Ovary (tissue), 9 donors: ENCODE data around the gene RC3H1. TPM values are rescaled to one million over a fixed set of nuclear protein-coding genes. Genes with fewer than 3 reads are reported as not detected.

ENCODE experiments used
- DNase-seq, 5 donors: peaks; one replicate each; pipeline ENCODE4 v3.0.0-alpha.2; 2019 to 2020
- H3K27ac ChIP-seq, 2 donors: fragments of 200-600 bp; one replicate each; pipeline versions ENCODE4 v1.5.1 to v1.8.0; 2019 to 2022
- H3K27me3 ChIP-seq: fragments of 200-600 bp; one replicate; pipeline ENCODE4 v1.8.0; 2022
- H3K36me3 ChIP-seq: fragments of 200-600 bp; sonication (generic); one replicate; pipeline ENCODE4 v1.5.1; 2019
- H3K4me1 ChIP-seq: one replicate; pipeline ENCODE4 v1.8.1; 2013; ENCODE audit warnings: mild to moderate bottlenecking, moderate library complexity; ENCODE audit not compliant: insufficient read depth
- H3K4me3 ChIP-seq: fragments of 200-600 bp; sonication (generic); one replicate; pipeline ENCODE4 v1.5.1; 2017
- H3K9me3 ChIP-seq, 2 donors: fragments of 200-600 bp in 1 of 2; sonication (generic) in 1 of 2; one replicate each; pipeline versions ENCODE4 v1.5.1 to v1.8.1; 2013 to 2019; ENCODE audit warnings: mild to moderate bottlenecking in 1 of 2, moderate library complexity in 1 of 2
- EP300 ChIP-seq: sonication (generic); formaldehyde crosslinking; IDR thresholded peaks from one replicate; pipeline ENCODE4 v1.6.1; 2017; ENCODE audit warnings: antibody characterized with exemption
- POLR2A ChIP-seq: fragments of 450-650 bp; IDR thresholded peaks from one replicate; pipeline ENCODE4 v1.6.1; 2017; ENCODE audit warnings: antibody characterized with exemption, mild to moderate bottlenecking, moderate library complexity
- WGBS, 3 donors: extraction: QIAGEN DNeasy Blood & Tissue Kit in 1 of 3; methylation state at CpG; one replicate each; pipeline versions ENCODE4 v1.1.5 to v1.1.7; 2013 to 2017; 5-methylcytosine and 5-hydroxymethylcytosine counted together
- intact Hi-C, 4 donors: fragments of 100-400 bp; cut with DNase I; formaldehyde crosslinking; loops; one replicate each; pipeline versions ENCODE4 v1.11.0 to v1.15.1; 2022 to 2023
- polyA plus RNA-seq, 2 donors: library from polyadenylated mRNA; stranded (reverse); fragments of 200-250 nt in 1 of 2; fragments of 350-450 nt in 1 of 2; fragmentation: Illumina TruSeq in 1 of 2; extraction: RNeasy Lipid Tissue Mini Kit (QIAGEN cat#74804) in 1 of 2; gene quantifications; one replicate each; pipeline ENCODE4 v1.2.3, GENCODE V29; 2013 to 2014
- total RNA-seq, 7 donors: library from RNA; depleted of rRNA in 2 of 7; stranded (reverse); fragments of >200 nt in 2 of 7; fragmentation: NEBNext Ultra II Directional in 3 of 7; extraction: Animal tissue kit (Norgen Biotek cat#: 25700) in 3 of 7; gene quantifications; one replicate each; pipeline versions ENCODE4 v1.1.0 to v1.2.4, GENCODE V29; 2016 to 2023
- TF ChIP-seq, protein P1 (sequence below), 3 donors: fragments of 450-650 bp in 2 of 3; fragments of 200-600 bp in 1 of 3; IDR thresholded peaks; one replicate each; pipeline versions ENCODE4 v1.5.1 to v1.8.0; 2016 to 2022; ENCODE audit warnings: antibody characterized with exemption in 3 of 3, mild to moderate bottlenecking in 1 of 3
- donor health status: DM: no; HTN: no; CAD: no; lungs with moderate emphysema.
- donor health status: DM: no; HTN: no; CAD: no.
- donor health status: Bipolar disorder and iron deficiency.
- donor health status: DM: yes; HTN: yes; CAD: no.
- donor health status: DM: no; HTN: no; CAD: no.
- donor health status: DM: yes; HTN: yes; CAD: no.

RC3H1 gene
- total and polyA plus RNA-seq, 9 donors: 4.6 to 33.8 (median 26.5) TPM

DNA sequence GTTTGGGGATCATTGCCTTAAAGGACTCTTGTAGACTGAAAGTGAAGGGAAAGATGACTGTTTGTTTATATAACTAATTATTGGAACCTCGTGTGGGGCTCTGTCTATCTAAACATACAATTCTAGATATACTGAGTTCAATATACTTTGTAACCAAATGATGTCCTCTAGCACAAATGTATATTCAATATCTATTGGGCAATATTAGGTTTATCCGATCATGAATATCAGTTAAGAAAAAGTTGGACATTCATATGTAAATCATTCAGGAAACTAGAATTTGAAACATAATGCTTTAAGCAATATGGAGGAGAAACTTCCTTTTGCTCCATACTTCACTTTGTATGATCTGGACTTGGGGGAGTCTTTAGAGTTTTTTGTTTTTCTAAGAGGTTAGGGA is 8.9 kb upstream of the RC3H1 start:
- no peak for DNase-seq
- intact Hi-C loops: no loop called here
- Histone ChIP-seq H3K4me3 (no peak overlapping the region), H3K4me1 (no peaks in the 10 kb centered on the region), H3K27me3 (no peaks in the 10 kb centered on the region), H3K36me3 (no peaks in the 10 kb centered on the region), H3K9me3 (no peaks in the 10 kb centered on the region), H3K27ac (no peak overlapping the region)
- 61 to 65% (median 63%) methylated on average over 2 of the region's 2 CpGs for WGBS, 3 donors
- TF ChIP-seq, protein P1, sequence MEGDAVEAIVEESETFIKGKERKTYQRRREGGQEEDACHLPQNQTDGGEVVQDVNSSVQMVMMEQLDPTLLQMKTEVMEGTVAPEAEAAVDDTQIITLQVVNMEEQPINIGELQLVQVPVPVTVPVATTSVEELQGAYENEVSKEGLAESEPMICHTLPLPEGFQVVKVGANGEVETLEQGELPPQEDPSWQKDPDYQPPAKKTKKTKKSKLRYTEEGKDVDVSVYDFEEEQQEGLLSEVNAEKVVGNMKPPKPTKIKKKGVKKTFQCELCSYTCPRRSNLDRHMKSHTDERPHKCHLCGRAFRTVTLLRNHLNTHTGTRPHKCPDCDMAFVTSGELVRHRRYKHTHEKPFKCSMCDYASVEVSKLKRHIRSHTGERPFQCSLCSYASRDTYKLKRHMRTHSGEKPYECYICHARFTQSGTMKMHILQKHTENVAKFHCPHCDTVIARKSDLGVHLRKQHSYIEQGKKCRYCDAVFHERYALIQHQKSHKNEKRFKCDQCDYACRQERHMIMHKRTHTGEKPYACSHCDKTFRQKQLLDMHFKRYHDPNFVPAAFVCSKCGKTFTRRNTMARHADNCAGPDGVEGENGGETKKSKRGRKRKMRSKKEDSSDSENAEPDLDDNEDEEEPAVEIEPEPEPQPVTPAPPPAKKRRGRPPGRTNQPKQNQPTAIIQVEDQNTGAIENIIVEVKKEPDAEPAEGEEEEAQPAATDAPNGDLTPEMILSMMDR (IDR thresholded peaks at IDR 0.05): no peak

DNA sequence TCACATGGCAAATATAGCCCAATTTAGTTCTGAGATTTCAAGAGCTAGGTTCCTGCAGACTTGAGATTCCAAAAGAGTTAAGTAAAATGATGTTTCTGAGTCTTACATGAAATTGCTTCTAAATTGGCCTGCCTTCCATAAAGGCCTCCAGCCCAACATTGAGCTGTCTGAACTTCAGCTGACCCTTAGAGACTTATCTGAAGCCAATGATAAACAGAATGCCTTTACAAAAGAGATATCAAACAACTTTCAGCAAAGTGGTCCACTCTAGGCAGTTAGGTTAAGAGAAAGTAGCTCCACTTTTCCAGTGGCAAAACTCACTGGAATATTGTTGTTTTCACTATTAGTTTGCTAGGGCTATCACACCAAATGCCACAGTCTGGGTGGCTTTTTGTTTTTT is 6.3 kb upstream of the RC3H1 start:
- Histone ChIP-seq H3K36me3 (no peaks in the 10 kb centered on the region), H3K9me3 (no peaks in the 10 kb centered on the region), H3K27me3 (no peaks in the 10 kb centered on the region), H3K4me1 (no peaks in the 10 kb centered on the region), H3K27ac (no peak overlapping the region), H3K4me3 (no peak overlapping the region)
- DNase-seq: no peak
- TF ChIP-seq POLR2A: no peak
- TF ChIP-seq EP300: no peak
- TF ChIP-seq, protein P1 (IDR thresholded peaks at IDR 0.05): no peak
- intact Hi-C loops: no loop called here

DNA sequence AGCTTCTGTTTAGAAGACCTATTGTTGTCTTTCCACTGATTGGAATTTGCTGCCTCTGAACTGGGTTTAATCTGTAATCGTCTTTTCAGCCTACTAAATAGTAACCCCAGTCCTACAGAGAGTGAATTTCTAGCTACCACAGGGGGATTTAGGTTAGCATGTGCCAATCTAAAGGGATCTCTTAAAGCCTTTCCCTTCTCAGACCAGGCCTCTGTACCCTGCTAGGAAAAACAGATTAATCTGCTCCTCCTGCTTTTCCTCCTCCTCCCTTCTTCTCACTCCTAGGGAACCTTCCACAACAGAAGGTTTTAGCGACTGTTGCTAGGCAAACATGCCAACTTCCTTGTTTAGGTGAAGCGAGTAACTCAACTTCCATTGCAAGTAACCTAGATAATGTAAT is 1.3 kb upstream of the RC3H1 start:
- Histone ChIP-seq H3K36me3 (no peaks in the 10 kb centered on the region), H3K9me3 (no peaks in the 10 kb centered on the region), H3K4me3 (no peak overlapping the region), H3K4me1 (no peaks in the 10 kb centered on the region), H3K27me3 (no peaks in the 10 kb centered on the region), H3K27ac (peak overlapping the region in 1 of 2 donors; percentile 88)
- 28 to 32% (median 31%) methylated on average over 3 of the region's 3 CpGs for WGBS, 3 donors
- DNase-seq: no peak
- TF ChIP-seq POLR2A (no peak), EP300 (no peak)
- TF ChIP-seq, protein P1 (IDR thresholded peaks at IDR 0.05): no peak
- intact Hi-C loops: no loop called here

DNA sequence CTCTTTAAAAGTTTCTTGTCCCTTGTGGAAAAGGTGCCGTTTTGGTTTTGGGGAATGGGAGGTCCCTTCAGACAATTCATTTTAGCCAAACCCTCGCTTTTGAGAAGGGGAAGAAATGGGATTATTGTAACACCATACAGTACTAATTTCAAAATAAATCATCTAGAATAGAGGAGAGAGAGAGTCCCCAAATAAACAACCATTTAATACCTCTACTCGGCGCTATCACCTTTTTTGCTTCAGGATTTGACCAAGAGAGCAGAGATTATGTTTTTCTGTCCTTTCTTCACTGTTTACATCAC is 770 bp upstream of the RC3H1 start:
- no peak for DNase-seq
- Histone ChIP-seq H3K4me3 (peak overlapping the region; percentile 99), H3K27ac (peak overlapping the region in 1 of 2 donors; percentile 88), H3K36me3 (no peaks in the 10 kb centered on the region), H3K27me3 (no peaks in the 10 kb centered on the region), H3K9me3 (no peaks in the 10 kb centered on the region), H3K4me1 (no peaks in the 10 kb centered on the region)
- WGBS, 3 donors: 19 to 23% (median 20%) methylated on average over 4 of the region's 4 CpGs
- intact Hi-C loops: no loop called here
- TF ChIP-seq EP300 (no peak), POLR2A (no peak)
- TF ChIP-seq, protein P1 (IDR thresholded peaks at IDR 0.05): no peak

DNA sequence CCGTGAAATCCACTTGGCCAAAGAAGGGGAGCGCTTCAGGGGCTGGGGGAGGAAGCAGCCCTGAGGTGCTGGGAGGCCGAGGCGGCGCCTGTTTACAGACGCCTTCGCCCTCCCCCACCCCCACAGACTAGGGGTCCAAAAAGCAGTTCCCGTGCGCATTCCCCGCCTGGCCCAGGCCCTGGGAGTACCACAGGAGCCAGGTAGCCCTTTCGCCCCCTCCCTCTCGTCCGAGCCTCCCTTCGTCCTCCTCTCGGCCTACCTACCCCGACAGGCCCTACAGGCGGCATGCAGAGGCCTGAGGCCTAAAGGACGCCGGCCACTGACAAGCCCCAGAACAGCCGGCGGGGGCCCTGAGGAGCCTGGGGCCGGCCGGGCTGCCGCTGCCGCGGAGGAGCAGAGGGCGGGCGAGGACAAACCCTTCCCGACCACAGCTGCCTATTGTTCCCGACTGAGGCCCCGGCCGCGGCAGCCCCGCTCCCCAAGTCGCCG is 522 bp downstream of the RC3H1 start:
- TF ChIP-seq POLR2A: no peak
- TF ChIP-seq EP300: no peak
- TF ChIP-seq, protein P1 (IDR thresholded peaks at IDR 0.05): no peak
- intact Hi-C loops: no loop called here
- DNase-seq: peak; percentile 50 to 70 (median 58)
- Histone ChIP-seq H3K27ac (peak overlapping the region; percentile 87 to 88), H3K9me3 (no peaks in the 10 kb centered on the region), H3K36me3 (no peaks in the 10 kb centered on the region), H3K27me3 (no peaks in the 10 kb centered on the region), H3K4me3 (peak overlapping the region; percentile 99), H3K4me1 (peaks cover 2% of the 10 kb centered on the region)
- 0 to 2% (median 0%) methylated on average over 12 to 36 of the region's 36 CpGs for WGBS, 3 donors
